ENCODE measurements around the gene MIS18A.
"Not testable (repeated sequence)": the region's sequence is repeated elsewhere in the genome, so short reads cannot be mapped to it uniquely, and the experiment has no call there.

MIS18A gene

DNA sequence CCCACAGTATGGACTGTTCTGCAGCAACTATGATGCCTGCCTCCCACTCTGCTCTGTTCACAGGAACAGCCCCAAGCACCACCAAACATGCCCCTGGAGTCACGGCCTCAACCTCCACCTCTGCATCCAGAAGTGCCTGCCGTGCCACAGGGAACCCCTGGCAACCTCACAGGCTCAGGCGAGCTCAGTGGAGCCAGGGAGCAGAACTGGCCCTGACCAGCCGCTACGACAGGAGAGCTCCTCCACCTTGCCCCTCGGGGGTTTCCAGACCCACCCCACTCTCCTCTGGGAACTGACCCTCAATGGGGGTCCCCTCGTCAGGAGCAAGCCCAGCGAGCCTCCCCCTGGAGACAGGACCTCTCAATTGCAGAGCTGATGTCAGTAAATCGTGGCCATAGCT lies 32.8 kb upstream of the MIS18A start:
- H3K27ac ChIP-seq, result no peak overlapping the region
- TF ChIP-seq, protein P1, sequence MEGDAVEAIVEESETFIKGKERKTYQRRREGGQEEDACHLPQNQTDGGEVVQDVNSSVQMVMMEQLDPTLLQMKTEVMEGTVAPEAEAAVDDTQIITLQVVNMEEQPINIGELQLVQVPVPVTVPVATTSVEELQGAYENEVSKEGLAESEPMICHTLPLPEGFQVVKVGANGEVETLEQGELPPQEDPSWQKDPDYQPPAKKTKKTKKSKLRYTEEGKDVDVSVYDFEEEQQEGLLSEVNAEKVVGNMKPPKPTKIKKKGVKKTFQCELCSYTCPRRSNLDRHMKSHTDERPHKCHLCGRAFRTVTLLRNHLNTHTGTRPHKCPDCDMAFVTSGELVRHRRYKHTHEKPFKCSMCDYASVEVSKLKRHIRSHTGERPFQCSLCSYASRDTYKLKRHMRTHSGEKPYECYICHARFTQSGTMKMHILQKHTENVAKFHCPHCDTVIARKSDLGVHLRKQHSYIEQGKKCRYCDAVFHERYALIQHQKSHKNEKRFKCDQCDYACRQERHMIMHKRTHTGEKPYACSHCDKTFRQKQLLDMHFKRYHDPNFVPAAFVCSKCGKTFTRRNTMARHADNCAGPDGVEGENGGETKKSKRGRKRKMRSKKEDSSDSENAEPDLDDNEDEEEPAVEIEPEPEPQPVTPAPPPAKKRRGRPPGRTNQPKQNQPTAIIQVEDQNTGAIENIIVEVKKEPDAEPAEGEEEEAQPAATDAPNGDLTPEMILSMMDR (IDR thresholded peaks at IDR 0.05; ENCODE audit: low read depth, low read length, missing control alignments), result no peak
- DNase-seq, result no peak
- no peaks in the 10 kb centered on the region for H3K27me3 ChIP-seq (replicated peaks)
- peaks cover 41% of the 10 kb centered on the region for H3K36me3 ChIP-seq (replicated peaks)
- no peak overlapping the region for H3K4me3 ChIP-seq (ENCODE audit: low read depth, low read length)
- in situ Hi-C loops (cut with HindIII; ENCODE audit: low pct_ligation_motif_present, low sequenced_read_pairs), result no loop called here

DNA sequence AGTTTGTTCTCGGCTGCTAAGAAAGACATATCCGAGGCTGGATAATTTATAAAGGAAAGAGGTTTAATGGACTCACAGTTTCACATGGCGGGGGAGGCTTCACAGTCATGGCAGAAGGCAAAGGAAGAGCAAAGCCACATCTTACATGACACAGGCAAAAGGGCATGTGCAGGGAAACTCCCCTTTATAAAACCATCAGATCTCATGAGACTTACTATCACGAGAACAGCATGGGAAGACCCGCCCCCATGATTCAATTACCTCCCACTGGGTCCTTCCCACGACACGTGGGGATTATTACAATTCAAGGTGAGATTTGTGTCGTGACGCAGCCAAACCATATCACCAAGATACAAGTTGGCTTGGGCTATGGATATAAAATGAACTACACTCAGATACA lies 32.1 kb upstream of the MIS18A start:
- H3K27ac ChIP-seq; DNase-seq; H3K27me3 ChIP-seq (replicated peaks); H3K4me3 ChIP-seq (ENCODE audit: low read depth, low read length); in situ Hi-C loops (cut with HindIII; ENCODE audit: low pct_ligation_motif_present, low sequenced_read_pairs): not testable (repeated sequence)
- H3K36me3 ChIP-seq (replicated peaks), result peaks cover 35% of the 10 kb centered on the region

DNA sequence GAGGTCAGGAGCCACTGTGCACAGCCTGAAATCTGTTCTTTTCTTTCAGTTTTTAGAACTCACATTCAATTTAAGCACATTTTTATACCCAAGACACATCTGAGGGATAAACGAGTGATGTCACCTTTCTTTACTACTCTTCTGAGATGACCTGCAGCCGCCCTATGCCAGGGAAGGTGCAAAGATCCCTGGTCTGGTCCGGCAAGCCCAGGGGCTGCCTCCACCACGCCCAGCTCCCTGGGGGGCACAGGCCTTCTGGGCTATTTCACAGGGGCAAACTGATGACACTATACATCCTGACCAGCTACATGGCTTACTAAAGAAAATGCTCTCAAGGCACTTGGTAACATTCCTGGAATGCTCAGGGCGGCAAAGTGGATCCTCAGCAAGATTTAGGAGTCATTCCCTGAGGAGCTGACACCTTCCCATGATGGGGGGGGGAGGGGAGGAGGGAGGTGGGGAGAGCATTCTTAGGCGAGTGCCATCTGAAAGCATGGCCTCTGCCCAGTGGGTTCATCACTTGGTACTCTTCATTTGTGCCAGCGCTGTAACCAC lies 31.1 kb upstream of the MIS18A start:
- Histone ChIP-seq H3K36me3 (replicated peaks) (peaks cover 32% of the 10 kb centered on the region), H3K27ac (no peak overlapping the region), H3K4me3 (ENCODE audit: low read depth, low read length) (no peak overlapping the region), H3K27me3 (replicated peaks) (no peaks in the 10 kb centered on the region)
- in situ Hi-C loops (cut with HindIII; ENCODE audit: low pct_ligation_motif_present, low sequenced_read_pairs), result no loop called here
- TF ChIP-seq, protein P1 (IDR thresholded peaks at IDR 0.05; ENCODE audit: low read depth, low read length, missing control alignments), result no peak
- DNase-seq, result no peak

DNA sequence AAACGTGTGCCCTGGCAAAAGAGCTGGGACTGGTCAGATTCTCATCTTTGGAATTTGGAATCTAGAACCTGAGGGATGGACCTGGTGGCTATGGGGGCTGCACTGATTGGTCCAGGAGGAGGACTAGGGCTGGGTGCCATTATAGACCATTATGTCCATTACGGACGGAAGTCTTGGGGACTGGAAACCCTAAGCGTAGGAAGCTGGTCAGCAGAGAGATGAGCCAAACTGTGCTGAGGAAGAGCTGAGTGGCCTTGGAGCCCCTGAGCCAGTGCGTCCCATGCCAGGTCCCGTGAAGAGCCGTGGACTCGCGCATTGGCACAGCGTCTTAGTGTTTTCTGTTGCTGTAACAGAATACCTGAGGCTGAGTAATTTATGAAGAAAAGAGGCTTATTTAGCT lies 29.8 kb upstream of the MIS18A start:
- TF ChIP-seq, protein P1 (IDR thresholded peaks at IDR 0.05; ENCODE audit: low read depth, low read length, missing control alignments), result no peak
- Histone ChIP-seq H3K27ac (no peak overlapping the region), H3K27me3 (replicated peaks) (no peaks in the 10 kb centered on the region), H3K36me3 (replicated peaks) (peaks cover 23% of the 10 kb centered on the region), H3K4me3 (ENCODE audit: low read depth, low read length) (no peak overlapping the region)
- no peak for DNase-seq
- in situ Hi-C loops (cut with HindIII; ENCODE audit: low pct_ligation_motif_present, low sequenced_read_pairs), result no loop called here

DNA sequence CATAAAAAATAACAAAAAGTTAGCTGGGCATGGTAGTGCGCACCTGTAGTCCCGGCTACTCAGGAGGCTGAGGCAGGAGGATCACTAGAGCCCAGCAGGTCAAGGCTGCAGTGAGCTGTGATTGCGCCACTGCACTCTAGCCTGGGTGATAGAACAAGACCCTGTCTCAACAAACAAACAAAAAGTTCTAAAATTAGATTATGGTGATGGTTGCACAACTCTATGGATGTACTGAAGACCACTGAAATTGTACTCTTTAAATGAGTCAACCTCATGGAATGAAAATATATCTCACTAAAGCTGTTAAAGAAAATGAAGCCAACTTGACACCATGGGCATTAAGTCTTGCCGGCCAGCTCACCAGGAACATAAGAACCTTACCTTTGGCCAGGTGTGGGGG lies 28.9 kb upstream of the MIS18A start:
- peaks cover 14% of the 10 kb centered on the region for H3K36me3 ChIP-seq (replicated peaks)
- TF ChIP-seq, protein P1 (IDR thresholded peaks at IDR 0.05; ENCODE audit: low read depth, low read length, missing control alignments), result no peak
- in situ Hi-C loops (cut with HindIII; ENCODE audit: low pct_ligation_motif_present, low sequenced_read_pairs), result no loop called here
- peak; percentile 8 for DNase-seq
- no peak overlapping the region for H3K27ac ChIP-seq
- H3K4me3 ChIP-seq (ENCODE audit: low read depth, low read length), result no peak overlapping the region
- H3K27me3 ChIP-seq (replicated peaks), result no peaks in the 10 kb centered on the region

DNA sequence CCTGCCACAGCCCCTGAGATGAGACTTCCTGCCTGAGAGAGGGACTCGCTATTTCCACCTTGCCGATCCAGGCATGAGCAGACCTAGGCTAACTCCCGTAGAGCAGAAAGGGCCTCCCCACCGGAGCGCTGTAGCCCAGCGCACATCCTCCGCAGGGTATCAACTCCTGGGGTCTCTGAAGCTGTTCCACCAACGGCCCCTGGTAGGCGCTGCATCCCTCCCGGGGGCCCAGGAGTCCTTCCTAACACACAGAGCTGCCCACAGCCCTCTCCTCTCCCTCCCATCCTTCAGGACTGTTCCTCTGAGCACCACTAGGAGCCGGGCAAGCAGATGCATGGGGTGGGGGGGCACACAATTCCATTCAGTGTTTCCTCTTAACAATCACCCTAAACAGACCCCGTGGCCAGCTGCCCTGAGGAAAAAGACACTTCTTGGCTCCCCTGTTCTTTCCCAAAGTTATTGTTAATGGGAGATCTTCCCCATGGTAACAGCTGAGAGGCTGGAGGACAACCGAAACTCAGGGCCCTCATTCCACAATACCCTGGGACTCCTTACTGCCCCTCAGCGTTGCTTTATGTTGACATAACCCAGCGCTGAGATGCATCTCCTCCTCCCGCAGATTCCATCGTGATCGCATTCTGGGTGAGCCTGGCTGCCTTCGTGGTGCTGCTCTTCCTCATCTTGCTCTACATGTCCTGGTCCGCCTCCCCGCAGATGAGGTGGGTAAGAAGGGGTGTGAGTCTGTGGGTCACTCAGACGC lies 27.4 kb upstream of the MIS18A start:
- Histone ChIP-seq H3K4me3 (ENCODE audit: low read depth, low read length) (no peak overlapping the region), H3K27ac (no peak overlapping the region), H3K27me3 (replicated peaks) (no peaks in the 10 kb centered on the region), H3K36me3 (replicated peaks) (peaks cover 14% of the 10 kb centered on the region)
- peak; percentile 3 for DNase-seq
- TF ChIP-seq, protein P1 (IDR thresholded peaks at IDR 0.05; ENCODE audit: low read depth, low read length, missing control alignments), result peak; percentile 67
- in situ Hi-C loops (cut with HindIII; ENCODE audit: low pct_ligation_motif_present, low sequenced_read_pairs), result no loop called here
